ENCODE measurements around the gene ZMYND8.

- no peak for TF ChIP-seq CTCF (conservative IDR thresholded peaks at IDR 0.05 in 1 of 2, IDR thresholded peaks at IDR 0.05 in 1 of 2; ENCODE audit: extremely low read depth in 1 of 2, insufficient read depth in 1 of 2, low read depth in 1 of 2, low read length in 2 of 2)
- no peak for TF ChIP-seq EZH2 (IDR thresholded peaks at IDR 0.05; ENCODE audit: borderline replicate concordance, low read length)
These were observed 87.0 kb downstream of the ZMYND8 start for GRCh38 chr20:47269309-47270165.
